Subcutaneous adipose tissue (tissue), 4 donors: ENCODE results near the gene ZHX3. TPM values are rescaled to one million over a fixed set of nuclear protein-coding genes. Genes with fewer than 3 reads are reported as not detected.

Source experiments
- total RNA-seq, 4 donors: library from RNA; depleted of rRNA; stranded (reverse); fragments of >200 nt; gene quantifications; one replicate each; pipeline ENCODE4 v1.1.0, GENCODE V29; 2016
- TF ChIP-seq, protein P1 (sequence below): fragments of 450-650 bp; IDR thresholded peaks from one replicate; pipeline ENCODE4 v1.5.1; 2016; ENCODE audit warnings: low read depth, mild to moderate bottlenecking, control low read depth, antibody characterized with exemption, moderate library complexity

ZHX3 gene
- total RNA-seq, 4 donors from 2014 or later, result 31.0 to 50.9 (median 37.9) TPM

DNA sequence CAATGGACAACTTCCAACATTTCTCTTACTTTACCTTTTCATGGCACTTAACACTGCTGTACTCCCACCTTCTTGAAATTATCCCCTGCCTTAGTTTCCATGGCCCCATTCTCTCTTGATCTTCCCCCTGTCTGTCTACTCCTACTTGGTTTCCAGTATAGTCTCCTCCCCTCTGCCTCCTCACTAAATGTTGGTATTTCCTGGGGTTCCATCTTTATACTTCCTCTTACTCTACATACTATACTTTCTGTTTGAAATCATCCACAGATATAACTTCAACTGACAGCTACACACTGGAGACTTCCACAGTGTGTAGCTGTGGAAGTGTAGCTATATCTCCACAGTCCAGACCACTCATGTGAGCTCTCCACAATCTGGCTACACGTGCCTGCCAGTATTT lies 13.5 kb downstream of the ZHX3 start:
- TF ChIP-seq, protein P1, sequence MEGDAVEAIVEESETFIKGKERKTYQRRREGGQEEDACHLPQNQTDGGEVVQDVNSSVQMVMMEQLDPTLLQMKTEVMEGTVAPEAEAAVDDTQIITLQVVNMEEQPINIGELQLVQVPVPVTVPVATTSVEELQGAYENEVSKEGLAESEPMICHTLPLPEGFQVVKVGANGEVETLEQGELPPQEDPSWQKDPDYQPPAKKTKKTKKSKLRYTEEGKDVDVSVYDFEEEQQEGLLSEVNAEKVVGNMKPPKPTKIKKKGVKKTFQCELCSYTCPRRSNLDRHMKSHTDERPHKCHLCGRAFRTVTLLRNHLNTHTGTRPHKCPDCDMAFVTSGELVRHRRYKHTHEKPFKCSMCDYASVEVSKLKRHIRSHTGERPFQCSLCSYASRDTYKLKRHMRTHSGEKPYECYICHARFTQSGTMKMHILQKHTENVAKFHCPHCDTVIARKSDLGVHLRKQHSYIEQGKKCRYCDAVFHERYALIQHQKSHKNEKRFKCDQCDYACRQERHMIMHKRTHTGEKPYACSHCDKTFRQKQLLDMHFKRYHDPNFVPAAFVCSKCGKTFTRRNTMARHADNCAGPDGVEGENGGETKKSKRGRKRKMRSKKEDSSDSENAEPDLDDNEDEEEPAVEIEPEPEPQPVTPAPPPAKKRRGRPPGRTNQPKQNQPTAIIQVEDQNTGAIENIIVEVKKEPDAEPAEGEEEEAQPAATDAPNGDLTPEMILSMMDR, result no peak

DNA sequence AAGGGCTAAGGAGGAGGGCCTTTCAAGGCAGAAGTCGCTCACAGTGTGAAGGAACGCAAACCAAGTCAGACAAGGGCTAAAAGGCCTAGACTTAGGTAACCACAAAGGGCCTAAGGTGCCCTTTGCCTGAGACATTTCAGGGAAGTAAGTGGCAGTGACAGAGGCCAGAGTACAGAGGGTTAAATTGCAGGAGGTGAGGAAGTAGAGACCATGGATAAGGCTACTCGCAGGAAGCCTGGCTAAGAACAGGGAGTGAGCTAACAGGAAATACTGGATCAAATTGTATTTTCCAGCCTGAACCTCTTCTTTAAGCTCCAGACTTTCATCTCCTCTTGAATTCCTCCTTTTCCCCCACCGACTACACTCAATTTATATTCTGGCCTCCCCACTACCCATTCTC lies 16.6 kb downstream of the ZHX3 start:
- TF ChIP-seq, protein P1, result no peak

DNA sequence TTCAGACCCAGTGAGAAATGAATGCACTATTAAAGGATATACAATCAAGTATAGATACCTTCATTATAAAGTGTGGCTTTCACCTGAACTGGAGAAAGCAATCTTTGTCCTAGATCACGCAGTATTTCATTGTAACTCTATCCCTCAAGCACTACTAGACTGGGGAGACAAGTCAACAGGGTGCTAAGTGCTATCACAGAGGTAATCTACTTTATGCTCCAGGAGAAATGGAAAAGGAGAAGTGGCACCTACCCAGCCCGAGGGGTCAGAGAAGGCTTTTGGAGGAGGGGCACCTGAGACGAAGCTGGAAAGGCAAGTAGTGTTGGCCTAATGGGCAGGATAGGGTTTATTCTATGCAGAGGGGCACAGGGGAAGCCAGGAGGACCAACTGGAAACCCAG lies 17.1 kb downstream of the ZHX3 start:
- TF ChIP-seq, protein P1, result no peak

DNA sequence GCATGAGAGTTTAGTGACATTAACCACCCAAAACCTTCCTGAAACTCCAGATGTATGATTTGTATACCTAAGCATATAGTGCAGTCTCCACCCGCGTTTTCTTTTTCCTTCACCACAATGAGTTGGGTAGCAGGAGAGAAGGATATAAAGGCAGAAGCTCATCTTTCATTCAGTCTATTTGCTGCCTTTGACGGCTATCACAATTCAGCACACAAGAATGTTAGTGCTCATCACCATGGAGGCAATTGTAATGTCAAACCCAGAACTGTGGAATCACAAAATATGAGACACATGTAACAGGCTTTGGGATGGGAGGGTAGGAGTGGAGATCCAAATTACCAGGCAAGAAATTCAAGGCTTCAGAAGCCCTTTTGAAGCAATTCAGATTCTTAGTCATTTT lies 17.6 kb downstream of the ZHX3 start:
- TF ChIP-seq, protein P1, result no peak

DNA sequence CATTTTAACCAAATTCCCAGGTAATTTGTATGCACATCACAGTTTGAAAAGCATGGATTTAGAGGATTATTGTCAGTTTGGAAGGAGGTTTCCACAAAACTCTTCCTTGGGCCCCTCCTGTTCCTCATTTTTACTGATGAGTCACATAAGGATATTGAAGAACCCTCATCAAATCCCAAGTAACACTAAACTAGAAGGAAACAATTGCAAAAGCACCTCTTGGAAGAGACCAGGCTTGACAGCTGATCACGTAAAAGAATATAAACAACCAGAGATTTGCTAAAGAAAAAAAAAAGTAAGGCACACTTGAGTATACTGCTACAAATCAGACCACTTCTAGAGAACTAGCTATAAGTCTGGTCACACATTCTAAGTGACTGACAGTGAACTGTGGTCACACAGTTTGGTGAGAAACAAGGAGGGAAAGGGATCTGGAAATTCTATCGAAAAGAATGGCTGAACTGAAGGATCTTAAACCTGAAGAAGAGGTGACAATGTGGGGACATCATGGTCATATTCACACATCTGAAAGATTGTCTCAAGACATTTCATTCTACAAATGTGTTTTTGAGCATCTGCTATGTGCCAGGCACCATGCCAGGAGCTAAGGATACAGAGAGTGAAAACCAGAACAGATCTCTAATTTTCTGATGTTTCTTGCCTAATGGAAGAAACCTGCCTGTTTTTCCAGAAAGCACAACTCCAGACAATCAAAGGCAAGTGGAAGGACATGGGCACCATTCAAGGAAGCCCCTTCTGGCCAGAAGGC lies 24.1 kb downstream of the ZHX3 start:
- TF ChIP-seq, protein P1, result no peak

DNA sequence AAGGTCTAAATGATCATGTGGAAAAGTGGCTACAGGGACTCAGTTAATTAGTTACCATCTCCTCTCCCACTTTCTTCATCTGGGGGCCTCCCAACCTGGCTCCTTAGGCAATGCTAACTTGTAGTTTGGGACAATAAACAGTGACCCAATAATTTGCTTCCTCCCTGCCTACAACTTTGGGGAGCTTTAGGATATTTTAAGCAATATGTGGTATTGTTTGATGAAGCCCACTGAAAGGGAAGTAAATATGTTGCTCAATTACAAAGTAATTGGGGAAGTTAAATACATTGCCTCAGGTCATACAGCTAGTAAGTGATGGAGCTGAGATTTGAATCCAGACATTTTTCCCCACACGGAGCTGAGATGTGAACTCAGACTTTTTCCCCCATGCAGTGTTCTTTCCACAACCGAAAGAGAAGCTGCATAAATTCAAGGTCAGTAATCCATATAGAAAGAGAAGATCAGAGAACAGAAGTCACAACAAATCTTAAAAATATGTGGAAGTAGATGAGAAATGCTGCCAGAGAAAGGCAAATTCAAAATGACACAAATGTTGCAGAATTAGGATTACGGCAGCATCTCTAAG lies 26.6 kb downstream of the ZHX3 start:
- TF ChIP-seq, protein P1, result no peak

DNA sequence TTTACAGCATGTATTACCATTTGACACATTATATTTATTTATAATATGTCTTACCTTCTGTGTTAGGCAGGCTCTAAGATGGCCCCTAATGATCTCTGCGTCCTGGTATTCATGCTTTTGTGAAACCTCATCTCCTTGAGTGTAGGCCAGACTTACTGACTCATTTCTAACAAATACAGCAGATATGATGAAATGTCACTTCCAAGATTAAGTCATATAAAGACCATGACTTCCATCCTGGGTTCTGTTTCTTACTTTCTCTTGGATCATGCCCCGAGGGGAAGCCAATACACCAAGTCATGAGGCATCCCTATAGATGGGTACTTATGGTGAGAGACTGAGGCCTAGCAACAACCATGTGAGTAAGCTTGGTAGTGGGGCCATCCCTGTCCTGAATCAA lies 30.2 kb downstream of the ZHX3 start:
- TF ChIP-seq, protein P1, result no peak
